Astrocyte (in vitro differentiated cells and primary cell): ENCODE data around the gene IL17RD. TPM values are rescaled to one million over a fixed set of nuclear protein-coding genes. Genes with fewer than 3 reads are reported as not detected.

ENCODE experiments used
- DNase-seq: peaks from one replicate; pipeline ENCODE4 v3.0.0-alpha.2; 2010; ENCODE audit warnings: low read depth
- FAIRE-seq: peaks from 2 replicates; lab custom pipeline; 2011; peaks lifted over from hg19 to GRCh38; lab: Jason Lieb, UNC
- H2AFZ ChIP-seq: 2 replicates; pipeline ENCODE4 v1.6.0; 2012; ENCODE audit warnings: low read depth, low read length, inconsistent platforms
- H3K27ac ChIP-seq: 2 replicates; pipeline ENCODE4 v1.5.1; 2011; ENCODE audit warnings: low read depth, low read length, inconsistent platforms
- H3K27me3 ChIP-seq: 2 replicates; pipeline ENCODE4 v1.6.0; 2011; ENCODE audit warnings: low read length, inconsistent platforms; ENCODE audit not compliant: insufficient read depth
- H3K36me3 ChIP-seq: 2 replicates; pipeline ENCODE4 v1.5.1; 2011; ENCODE audit warnings: low read length, inconsistent platforms; ENCODE audit not compliant: insufficient read depth
- H3K4me1 ChIP-seq: 2 replicates; pipeline ENCODE4 v1.5.1; 2011; ENCODE audit warnings: low read length, inconsistent platforms; ENCODE audit not compliant: insufficient read depth
- H3K4me2 ChIP-seq: 2 replicates; pipeline ENCODE4 v1.6.0; 2012; ENCODE audit warnings: low read length, inconsistent platforms
- H3K4me3 ChIP-seq: 2 replicates; pipeline ENCODE4 v1.5.1; 2011; ENCODE audit warnings: low read depth, mild to moderate bottlenecking, low read length, inconsistent platforms; ENCODE audit not compliant: insufficient read depth
- H3K79me2 ChIP-seq: 2 replicates; pipeline ENCODE4 v1.6.0; 2012; ENCODE audit warnings: mild to moderate bottlenecking, low read length, inconsistent platforms; ENCODE audit not compliant: insufficient read depth
- H3K9ac ChIP-seq: 2 replicates; pipeline ENCODE4 v1.6.0; 2012; ENCODE audit warnings: mild to moderate bottlenecking, low read length, inconsistent platforms
- H3K9me3 ChIP-seq: 2 replicates; pipeline ENCODE4 v1.5.1; 2012; ENCODE audit warnings: low read depth, mild to moderate bottlenecking, low read length, inconsistent platforms; ENCODE audit not compliant: insufficient read depth
- H4K20me1 ChIP-seq: 2 replicates; pipeline ENCODE4 v1.6.0; 2012; ENCODE audit warnings: low read length, inconsistent platforms; ENCODE audit not compliant: insufficient read depth
- H3K27ac Mint-ChIP-seq: one replicate; pipeline ENCODE4 v1.8.0; 2021; ENCODE audit warnings: mild to moderate bottlenecking, mixed read lengths; ENCODE audit not compliant: unreplicated experiment
- H3K27me3 Mint-ChIP-seq: one replicate; pipeline ENCODE4 v1.8.0; 2021; ENCODE audit warnings: low read depth, mixed read lengths; ENCODE audit not compliant: unreplicated experiment
- H3K36me3 Mint-ChIP-seq: one replicate; pipeline ENCODE4 v1.8.0; 2021; ENCODE audit warnings: low read depth, mixed read lengths; ENCODE audit not compliant: unreplicated experiment
- H3K4me1 Mint-ChIP-seq: one replicate; pipeline ENCODE4 v1.8.0; 2021; ENCODE audit warnings: low read depth, mixed read lengths; ENCODE audit not compliant: unreplicated experiment
- H3K4me3 Mint-ChIP-seq: one replicate; pipeline ENCODE4 v1.8.0; 2021; ENCODE audit warnings: mild to moderate bottlenecking, moderate library complexity, mixed read lengths; ENCODE audit not compliant: unreplicated experiment
- H3K9me3 Mint-ChIP-seq: one replicate; pipeline ENCODE4 v1.8.0; 2021; ENCODE audit warnings: mild to moderate bottlenecking, mixed read lengths; ENCODE audit not compliant: unreplicated experiment
- CTCF ChIP-seq: IDR thresholded peaks from 2 replicates; pipeline ENCODE4 v1.5.1; 2011; ENCODE audit warnings: low read depth, mild to moderate bottlenecking, inconsistent platforms, low read length, moderate library complexity; ENCODE audit not compliant: insufficient read depth
- EZH2 ChIP-seq: IDR thresholded peaks from 2 replicates; pipeline ENCODE4 v1.6.1; 2012; ENCODE audit warnings: mild to moderate bottlenecking, low read length, inconsistent platforms; ENCODE audit not compliant: insufficient read depth
- total RNA-seq: library from RNA; stranded (reverse); gene quantifications from 2 replicates; pipeline ENCODE4 v1.2.1, GENCODE V29; 2021

The IL17RD gene
- total RNA-seq, 1 donor from 2014 or later = 13.0 TPM

GRCh38 chr3:57043518-57043917 lies 121.6 kb downstream of the IL17RD start:
- no peaks in the 10 kb centered on the region for H3K4me1 ChIP-seq
- no peak overlapping the region for H3K9ac ChIP-seq
- peaks cover 18% of the 10 kb centered on the region for H4K20me1 ChIP-seq
- peaks cover 4% of the 10 kb centered on the region for H3K36me3 Mint-ChIP-seq
- no peak for TF ChIP-seq CTCF
- no peak for TF ChIP-seq EZH2
- no peaks in the 10 kb centered on the region for H3K79me2 ChIP-seq
- no peaks in the 10 kb centered on the region for H3K9me3 Mint-ChIP-seq
- no peak overlapping the region for H3K4me2 ChIP-seq
- no peak for DNase-seq
- no peak overlapping the region for H2AFZ ChIP-seq
- H3K27ac Mint-ChIP-seq = no peak overlapping the region
- no peaks in the 10 kb centered on the region for H3K36me3 ChIP-seq
- H3K4me3 Mint-ChIP-seq = no peak overlapping the region
- peaks cover 5% of the 10 kb centered on the region for H3K27me3 Mint-ChIP-seq
- no peak for FAIRE-seq
- H3K4me3 ChIP-seq = no peak overlapping the region
- no peak overlapping the region for H3K27ac ChIP-seq
- no peaks in the 10 kb centered on the region for H3K9me3 ChIP-seq
- H3K27me3 ChIP-seq = no peaks in the 10 kb centered on the region
- no peaks in the 10 kb centered on the region for H3K4me1 Mint-ChIP-seq

- TF ChIP-seq EZH2 = no peak
- no peak for TF ChIP-seq CTCF
- Mint-ChIP-seq H3K4me3 (no peak overlapping the region), H3K4me1 (no peaks in the 10 kb centered on the region), H3K27ac (no peak overlapping the region), H3K9me3 (no peaks in the 10 kb centered on the region), H3K27me3 (peaks cover 6% of the 10 kb centered on the region), H3K36me3 (peaks cover 3% of the 10 kb centered on the region)
- H4K20me1 ChIP-seq = peaks cover 14% of the 10 kb centered on the region
- H3K4me1 ChIP-seq = no peaks in the 10 kb centered on the region
- H3K36me3 ChIP-seq = no peaks in the 10 kb centered on the region
- no peaks in the 10 kb centered on the region for H3K79me2 ChIP-seq
- no peak overlapping the region for H3K4me3 ChIP-seq
- H2AFZ ChIP-seq = no peak overlapping the region
- no peaks in the 10 kb centered on the region for H3K9me3 ChIP-seq
- H3K9ac ChIP-seq = no peak overlapping the region
- no peak overlapping the region for H3K27ac ChIP-seq
- FAIRE-seq (no peak), DNase-seq (no peak)
- no peaks in the 10 kb centered on the region for H3K27me3 ChIP-seq
- H3K4me2 ChIP-seq = no peak overlapping the region
Measured at GRCh38 chr3:57041674-57042073, 123.5 kb downstream of the IL17RD start.

Other genes starting within 250 kb of the IL17RD start
- not detected in 2 replicates for gene SPATA12, start 104.7 kb downstream of the IL17RD start, total RNA-seq
- 0.67 and 1.1 TPM in 2 replicates for gene HESX1, start 34.6 kb upstream of the IL17RD start, total RNA-seq
- gene APPL1, start 62.4 kb upstream of the IL17RD start, total RNA-seq = 25.3 and 27.7 TPM in 2 replicates
- not detected in 2 replicates for gene ASB14, start 127.3 kb upstream of the IL17RD start, total RNA-seq